ENCODE results near the gene CADM4. TPM values are rescaled to one million over a fixed set of nuclear protein-coding genes. Genes with fewer than 3 reads are reported as not detected.

CADM4 gene
- total RNA-seq, 1 donor from 2014 or later: 0.39 TPM

DNA sequence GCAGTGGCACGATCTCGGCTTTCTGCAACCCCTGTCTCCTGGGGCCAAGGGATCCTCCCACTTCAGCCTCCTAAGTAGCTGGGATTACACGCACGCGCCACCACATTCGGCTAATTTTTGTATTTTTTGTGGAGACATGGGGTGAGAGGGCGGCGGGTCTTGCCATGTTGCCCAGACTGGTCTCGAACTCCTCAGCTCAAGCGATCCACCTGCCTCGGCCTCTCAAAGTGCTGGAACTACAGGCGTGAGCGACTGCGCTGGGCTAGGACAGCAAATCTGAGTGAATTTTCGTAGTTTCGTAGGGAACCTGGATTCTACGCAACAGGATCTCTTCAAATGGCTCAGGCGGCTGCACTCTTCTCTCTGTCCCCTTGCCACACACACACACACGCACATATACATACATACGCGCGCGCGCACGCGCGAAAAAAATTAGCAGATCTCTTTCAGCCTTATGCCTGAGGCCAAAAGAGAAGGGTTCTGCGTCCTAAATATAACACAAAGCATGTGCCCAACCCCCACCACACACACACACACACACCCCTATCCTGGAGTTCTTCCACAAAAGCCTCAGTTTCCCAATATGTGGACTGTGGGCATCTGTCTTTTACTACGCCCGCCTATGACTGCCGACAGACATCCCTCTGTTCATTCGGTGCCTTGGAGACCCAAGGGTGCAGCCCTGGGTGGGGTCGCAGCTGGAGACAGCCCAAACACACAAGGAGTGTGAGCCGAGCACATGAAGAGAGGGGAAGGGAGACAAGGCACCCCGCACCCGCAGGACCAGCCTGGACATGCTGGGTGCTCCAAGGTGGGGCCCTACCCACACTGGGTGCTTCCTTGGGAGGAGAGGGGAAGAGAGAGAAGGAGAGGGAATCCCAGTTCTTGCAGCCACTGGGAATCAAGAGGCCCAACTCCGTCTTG lies 63.4 kb downstream of the CADM4 start:
- Mint-ChIP-seq H3K4me3 (ENCODE audit: low read depth) (peak overlapping the region; percentile 59), H3K36me3 (ENCODE audit: low read depth) (peaks cover 5% of the 10 kb centered on the region), H3K4me1 (ENCODE audit: low read depth) (peaks cover 25% of the 10 kb centered on the region), H3K27ac (peak overlapping the region; percentile 53), H3K9me3 (no peaks in the 10 kb centered on the region), H3K27me3 (ENCODE audit: low read depth) (no peaks in the 10 kb centered on the region)
- intact Hi-C loops (cut with micrococcal nuclease): loop anchor here (1.0 to 5.0 kb wide), 3 partner anchors 20 to 114 kb away; partner anchors contain the start of genes IRGQ, ZNF428 and ZNF576
- no peak for DNase-seq (ENCODE audit: low spot score)

DNA sequence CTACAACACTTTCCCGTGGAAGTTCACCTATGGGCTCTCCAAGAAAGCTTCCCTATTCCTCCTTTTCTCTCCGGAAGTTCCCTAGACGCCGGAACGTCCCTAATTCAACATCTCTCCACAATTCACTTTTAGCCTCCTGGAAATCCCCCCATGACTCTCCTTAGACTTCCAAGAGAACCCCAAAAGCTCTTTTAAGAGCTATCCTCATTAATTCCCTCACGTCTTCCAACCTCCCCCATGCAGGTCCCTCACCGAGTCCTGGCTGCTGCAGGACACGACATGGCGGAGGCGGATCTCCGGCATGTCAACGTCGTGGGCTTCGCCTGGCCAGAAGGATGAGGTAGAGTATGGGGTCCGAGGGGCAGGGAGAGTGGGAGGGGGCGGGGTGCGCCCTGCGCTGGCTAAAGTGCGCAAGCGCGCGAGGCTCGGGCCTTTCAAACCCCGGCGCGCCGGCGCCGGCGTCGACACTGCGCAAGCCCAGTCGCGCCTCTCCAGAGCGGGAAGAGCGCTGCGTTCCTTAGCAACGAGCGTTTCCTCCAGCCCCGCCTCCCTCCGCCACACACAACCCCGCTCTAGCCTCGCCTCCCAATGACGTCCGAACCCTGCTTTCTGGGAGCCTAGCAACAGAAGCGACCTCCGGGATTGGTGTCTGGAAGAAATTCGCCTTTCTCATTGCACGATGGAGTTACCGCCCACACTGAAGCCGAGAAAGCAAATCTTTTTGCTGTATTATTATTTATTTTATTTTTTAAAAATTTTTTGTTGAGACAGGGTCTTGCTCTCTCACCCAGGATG lies 64.3 kb downstream of the CADM4 start, which contains the start of the genes PINLYP and XRCC1:
TSS of gene PINLYP (plus strand) at position 646 of the 795 bp plus-strand sequence. CDS start 1,391 bp downstream, outside the sequence.
TSS of gene XRCC1 (minus strand) at position 372 of the 795 bp plus-strand sequence. CDS start at position 303, 69 bp downstream.
- DNase-seq (ENCODE audit: low spot score): peak; percentile 95
- peaks cover 5% of the 10 kb centered on the region for H3K36me3 Mint-ChIP-seq (ENCODE audit: low read depth)
- H3K4me3 Mint-ChIP-seq (ENCODE audit: low read depth): peak within 1 kb of the TSS; percentile 97
- no peaks in the 10 kb centered on the region for H3K9me3 Mint-ChIP-seq
- peak within 1 kb of the TSS; percentile 90 for H3K27ac Mint-ChIP-seq
- H3K27me3 Mint-ChIP-seq (ENCODE audit: low read depth): no peaks in the 10 kb centered on the region
- H3K4me1 Mint-ChIP-seq (ENCODE audit: low read depth): peaks cover 28% of the 10 kb centered on the region
- intact Hi-C loops (cut with micrococcal nuclease): loop anchor here (1.0 to 5.0 kb wide), 3 partner anchors 21 to 113 kb away; partner anchors contain the start of genes IRGQ, ZNF428 and ZNF576

DNA sequence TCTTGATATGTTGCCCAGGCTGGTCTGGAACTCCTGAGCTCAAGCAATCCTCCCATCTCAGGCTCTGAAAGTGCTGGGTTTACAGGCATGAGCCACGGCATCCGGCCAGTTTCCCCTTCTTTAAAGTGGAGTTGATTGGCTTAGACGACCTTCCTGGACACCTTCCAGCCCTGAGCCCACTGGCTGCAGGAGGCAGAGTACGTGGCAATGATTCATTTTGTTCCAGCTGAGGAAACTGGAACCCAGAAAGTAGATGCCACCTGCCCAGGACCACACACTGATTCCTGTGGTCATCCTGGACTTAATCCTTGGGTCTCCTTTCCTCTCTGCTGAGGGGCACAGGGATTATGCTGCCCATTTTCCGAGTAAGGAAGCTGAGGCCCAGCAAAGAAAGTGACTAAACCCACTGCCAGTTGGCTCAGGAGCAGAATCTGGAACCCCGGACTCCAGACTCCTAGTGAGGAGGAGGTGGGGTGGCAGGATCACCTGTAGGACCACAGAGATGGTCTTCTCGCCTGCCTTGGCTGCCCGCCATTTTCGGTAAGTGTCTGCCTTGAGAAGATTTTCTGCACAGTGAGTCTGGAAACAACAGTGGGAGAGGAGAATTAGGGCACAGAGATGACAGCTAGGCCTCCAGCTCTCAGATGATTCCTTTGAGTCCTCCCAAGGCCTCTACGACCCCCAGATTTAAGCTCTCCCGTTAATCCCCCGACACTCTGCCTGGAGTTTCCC lies 65.1 kb downstream of the CADM4 start:
- peaks cover 5% of the 10 kb centered on the region for H3K36me3 Mint-ChIP-seq (ENCODE audit: low read depth)
- H3K4me1 Mint-ChIP-seq (ENCODE audit: low read depth): peaks cover 23% of the 10 kb centered on the region
- intact Hi-C loops (cut with micrococcal nuclease): loop anchor here (1.0 to 5.0 kb wide), 3 partner anchors 22 to 112 kb away; partner anchors contain the start of genes IRGQ, ZNF428 and ZNF576
- H3K4me3 Mint-ChIP-seq (ENCODE audit: low read depth): peak overlapping the region; percentile 97
- no peaks in the 10 kb centered on the region for H3K9me3 Mint-ChIP-seq
- H3K27ac Mint-ChIP-seq: peak overlapping the region; percentile 90
- H3K27me3 Mint-ChIP-seq (ENCODE audit: low read depth): no peaks in the 10 kb centered on the region
- DNase-seq (ENCODE audit: low spot score): no peak

Other genes with a start within 250 kb of the CADM4 start
- gene TEX101, start 225.0 kb downstream of the CADM4 start, total RNA-seq: not detected in 2 replicates
- gene LYPD3, start 174.2 kb downstream of the CADM4 start, total RNA-seq: 2.5 and 3.0 TPM in 2 replicates
- gene PHLDB3, start 135.1 kb downstream of the CADM4 start, total RNA-seq: 23.0 and 25.3 TPM in 2 replicates
- 64.6 and 65.5 TPM in 2 replicates for gene ETHE1, start 112.6 kb downstream of the CADM4 start, total RNA-seq
- gene ZNF575, start 106.7 kb downstream of the CADM4 start, total RNA-seq: 1.7 and 2.1 TPM in 2 replicates
- gene XRCC1, start 64.3 kb downstream of the CADM4 start, total RNA-seq: 27.3 and 27.5 TPM in 2 replicates
- gene PINLYP, start 64.0 kb downstream of the CADM4 start, total RNA-seq: 9.0 and 9.1 TPM in 2 replicates
- 27.8 and 32.7 TPM in 2 replicates for gene IRGQ, start 43.7 kb downstream of the CADM4 start, total RNA-seq
- gene ZNF576, start 43.3 kb downstream of the CADM4 start, total RNA-seq: 14.5 and 14.8 TPM in 2 replicates
- gene SRRM5, start 27.8 kb downstream of the CADM4 start, total RNA-seq: 0.32 and 0.46 TPM in 2 replicates
- 17.7 and 19.1 TPM in 2 replicates for gene ZNF428, start 20.2 kb downstream of the CADM4 start, total RNA-seq
- gene PLAUR, start 30.3 kb upstream of the CADM4 start, total RNA-seq: 19.9 and 21.2 TPM in 2 replicates
- not detected in 2 replicates for gene IRGC, start 76.2 kb upstream of the CADM4 start, total RNA-seq
- 69.1 and 73.1 TPM in 2 replicates for gene SMG9, start 115.1 kb upstream of the CADM4 start, total RNA-seq
- 98.0 and 98.7 TPM in 2 replicates for gene KCNN4, start 141.1 kb upstream of the CADM4 start, total RNA-seq
- 0.14 and 0.41 TPM in 2 replicates for gene LYPD5, start 162.6 kb upstream of the CADM4 start, total RNA-seq
- gene ZNF283, start 187.5 kb upstream of the CADM4 start, total RNA-seq: 3.6 and 4.6 TPM in 2 replicates
- 0.53 and 1.7 TPM in 2 replicates for gene ZNF404, start 244.1 kb upstream of the CADM4 start, total RNA-seq